Amniotic epithelial cell (primary cell): ENCODE data around the gene ANKFY1.
"Not testable (repeated sequence)": the region's sequence is repeated elsewhere in the genome, so short reads cannot be mapped to it uniquely, and the experiment has no call there.

Experiments
- DNase-seq: peaks from one replicate; pipeline ENCODE4 v3.0.0-alpha.2; 2010; ENCODE audit warnings: low read depth

Gene ANKFY1

GRCh38 chr17:4261452-4261851, 2.3 kb downstream of the ANKFY1 start:
- DNase-seq, result no peak

- no peak for DNase-seq
These were observed 4.9 kb downstream of the ANKFY1 start for GRCh38 chr17:4258867-4259266.

GRCh38 chr17:4256952-4257351, 6.8 kb downstream of the ANKFY1 start:
- no peak for DNase-seq

- not testable (repeated sequence) for DNase-seq
These were observed 8.5 kb downstream of the ANKFY1 start for GRCh38 chr17:4255271-4255670.

GRCh38 chr17:4250887-4251286, 12.9 kb downstream of the ANKFY1 start:
- DNase-seq, result no peak

GRCh38 chr17:4249452-4250029, 14.2 kb downstream of the ANKFY1 start:
- DNase-seq, result peak; percentile 52

GRCh38 chr17:4248504-4249277, 15.1 kb downstream of the ANKFY1 start:
- DNase-seq, result no peak

GRCh38 chr17:4247971-4248388, 15.8 kb downstream of the ANKFY1 start:
- peak; percentile 67 for DNase-seq

- DNase-seq, result no peak
These were observed 16.3 kb downstream of the ANKFY1 start for GRCh38 chr17:4247361-4247970.

- no peak for DNase-seq
These were observed 17.1 kb downstream of the ANKFY1 start for GRCh38 chr17:4246674-4247073.

GRCh38 chr17:4241535-4241934, 22.2 kb downstream of the ANKFY1 start:
- DNase-seq, result no peak

- no peak for DNase-seq
These were observed 27.3 kb downstream of the ANKFY1 start for GRCh38 chr17:4236456-4236855.

GRCh38 chr17:4235372-4236279, 28.2 kb downstream of the ANKFY1 start:
- DNase-seq, result no peak

- peak; percentile 77 for DNase-seq
These were observed 29.4 kb downstream of the ANKFY1 start for GRCh38 chr17:4234401-4234800.

GRCh38 chr17:4233668-4234258, 30.0 kb downstream of the ANKFY1 start:
- no peak for DNase-seq

- DNase-seq, result peak; percentile 88
These were observed 31.5 kb downstream of the ANKFY1 start for GRCh38 chr17:4232168-4232813.

- DNase-seq, result peak; percentile 99
These were observed 33.9 kb downstream of the ANKFY1 start for GRCh38 chr17:4229627-4230541.

GRCh38 chr17:4221899-4222659, 41.7 kb downstream of the ANKFY1 start:
- no peak for DNase-seq

GRCh38 chr17:4221163-4221562, 42.6 kb downstream of the ANKFY1 start:
- DNase-seq, result no peak
